ENCODE results near the gene DUSP1. TPM values are rescaled to one million over a fixed set of nuclear protein-coding genes. Genes with fewer than 3 reads are reported as not detected.
A peak's percentile ranks its signal among the peaks of the same experiment; 100 is the strongest.

The DUSP1 gene
- total and polyA plus RNA-seq, 9 of the 15 experiments (the other 6 are each of a cell fraction or from before 2014, with no cell fraction given), result 2.1 to 14.2 (median 8.5) TPM

DNA sequence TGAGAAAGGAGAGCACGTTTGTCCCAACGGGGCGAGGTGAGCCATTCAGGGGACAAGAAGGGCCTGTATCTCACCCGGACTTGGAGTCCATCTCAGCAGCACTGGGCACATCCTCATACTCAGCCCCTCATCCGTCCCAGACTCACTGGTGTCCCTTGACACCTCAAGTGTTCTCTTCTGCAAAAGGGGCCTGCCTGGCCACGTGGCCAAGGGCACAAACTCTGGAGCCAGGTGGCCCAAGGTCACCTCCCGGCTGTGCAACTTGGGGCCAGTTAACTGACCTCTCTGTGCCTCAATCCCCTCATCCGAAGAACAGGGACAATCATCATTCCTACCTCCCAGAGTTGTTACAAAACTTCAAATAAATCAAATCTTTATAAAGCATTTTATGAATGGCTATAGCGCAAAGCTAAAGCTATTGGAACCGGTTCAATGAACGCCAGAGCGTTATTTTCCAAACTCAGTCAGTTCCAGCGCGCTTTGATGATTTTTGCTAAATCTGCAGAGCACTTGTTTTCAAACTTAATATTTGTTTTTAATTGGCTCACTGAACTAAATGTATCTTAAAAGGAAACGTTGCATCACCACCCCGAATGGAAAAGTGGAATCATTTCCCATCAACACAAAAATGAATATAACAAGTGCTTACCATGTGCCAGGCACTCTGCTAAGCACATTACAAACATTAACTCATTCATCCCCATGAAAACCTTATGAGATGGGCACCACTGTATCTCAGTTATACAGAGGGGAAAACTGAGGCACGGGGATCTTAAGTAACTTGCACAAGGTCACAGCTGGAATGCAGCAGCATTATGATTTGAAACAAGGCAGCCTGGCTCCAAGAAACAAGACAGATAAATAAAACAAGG lies 49.3 kb downstream of the DUSP1 start (continued):
- TF ChIP-seq, protein P1, sequence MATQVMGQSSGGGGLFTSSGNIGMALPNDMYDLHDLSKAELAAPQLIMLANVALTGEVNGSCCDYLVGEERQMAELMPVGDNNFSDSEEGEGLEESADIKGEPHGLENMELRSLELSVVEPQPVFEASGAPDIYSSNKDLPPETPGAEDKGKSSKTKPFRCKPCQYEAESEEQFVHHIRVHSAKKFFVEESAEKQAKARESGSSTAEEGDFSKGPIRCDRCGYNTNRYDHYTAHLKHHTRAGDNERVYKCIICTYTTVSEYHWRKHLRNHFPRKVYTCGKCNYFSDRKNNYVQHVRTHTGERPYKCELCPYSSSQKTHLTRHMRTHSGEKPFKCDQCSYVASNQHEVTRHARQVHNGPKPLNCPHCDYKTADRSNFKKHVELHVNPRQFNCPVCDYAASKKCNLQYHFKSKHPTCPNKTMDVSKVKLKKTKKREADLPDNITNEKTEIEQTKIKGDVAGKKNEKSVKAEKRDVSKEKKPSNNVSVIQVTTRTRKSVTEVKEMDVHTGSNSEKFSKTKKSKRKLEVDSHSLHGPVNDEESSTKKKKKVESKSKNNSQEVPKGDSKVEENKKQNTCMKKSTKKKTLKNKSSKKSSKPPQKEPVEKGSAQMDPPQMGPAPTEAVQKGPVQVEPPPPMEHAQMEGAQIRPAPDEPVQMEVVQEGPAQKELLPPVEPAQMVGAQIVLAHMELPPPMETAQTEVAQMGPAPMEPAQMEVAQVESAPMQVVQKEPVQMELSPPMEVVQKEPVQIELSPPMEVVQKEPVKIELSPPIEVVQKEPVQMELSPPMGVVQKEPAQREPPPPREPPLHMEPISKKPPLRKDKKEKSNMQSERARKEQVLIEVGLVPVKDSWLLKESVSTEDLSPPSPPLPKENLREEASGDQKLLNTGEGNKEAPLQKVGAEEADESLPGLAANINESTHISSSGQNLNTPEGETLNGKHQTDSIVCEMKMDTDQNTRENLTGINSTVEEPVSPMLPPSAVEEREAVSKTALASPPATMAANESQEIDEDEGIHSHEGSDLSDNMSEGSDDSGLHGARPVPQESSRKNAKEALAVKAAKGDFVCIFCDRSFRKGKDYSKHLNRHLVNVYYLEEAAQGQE (IDR thresholded peaks at IDR 0.05; ENCODE audit: borderline replicate concordance), result no peak; the same call in 1 of the 2 replicates
- TF ChIP-seq, protein P1 (CRISPR knock-in tag; IDR thresholded peaks at IDR 0.05; ENCODE audit: low read depth), result no peak
- TF ChIP-seq, protein P2, sequence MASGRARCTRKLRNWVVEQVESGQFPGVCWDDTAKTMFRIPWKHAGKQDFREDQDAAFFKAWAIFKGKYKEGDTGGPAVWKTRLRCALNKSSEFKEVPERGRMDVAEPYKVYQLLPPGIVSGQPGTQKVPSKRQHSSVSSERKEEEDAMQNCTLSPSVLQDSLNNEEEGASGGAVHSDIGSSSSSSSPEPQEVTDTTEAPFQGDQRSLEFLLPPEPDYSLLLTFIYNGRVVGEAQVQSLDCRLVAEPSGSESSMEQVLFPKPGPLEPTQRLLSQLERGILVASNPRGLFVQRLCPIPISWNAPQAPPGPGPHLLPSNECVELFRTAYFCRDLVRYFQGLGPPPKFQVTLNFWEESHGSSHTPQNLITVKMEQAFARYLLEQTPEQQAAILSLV (tag; IDR thresholded peaks at IDR 0.05), result no peak
- no peak for TF ChIP-seq BRF1 (IDR thresholded peaks at IDR 0.05; ENCODE audit: borderline replicate concordance, extremely low read depth, insufficient read length)
- no peak for TF ChIP-seq ATF1 (CRISPR knock-in tag; IDR thresholded peaks at IDR 0.05)
- no peak for TF ChIP-seq ATF1 (tag; IDR thresholded peaks at IDR 0.05)
- TF ChIP-seq, protein P3, sequence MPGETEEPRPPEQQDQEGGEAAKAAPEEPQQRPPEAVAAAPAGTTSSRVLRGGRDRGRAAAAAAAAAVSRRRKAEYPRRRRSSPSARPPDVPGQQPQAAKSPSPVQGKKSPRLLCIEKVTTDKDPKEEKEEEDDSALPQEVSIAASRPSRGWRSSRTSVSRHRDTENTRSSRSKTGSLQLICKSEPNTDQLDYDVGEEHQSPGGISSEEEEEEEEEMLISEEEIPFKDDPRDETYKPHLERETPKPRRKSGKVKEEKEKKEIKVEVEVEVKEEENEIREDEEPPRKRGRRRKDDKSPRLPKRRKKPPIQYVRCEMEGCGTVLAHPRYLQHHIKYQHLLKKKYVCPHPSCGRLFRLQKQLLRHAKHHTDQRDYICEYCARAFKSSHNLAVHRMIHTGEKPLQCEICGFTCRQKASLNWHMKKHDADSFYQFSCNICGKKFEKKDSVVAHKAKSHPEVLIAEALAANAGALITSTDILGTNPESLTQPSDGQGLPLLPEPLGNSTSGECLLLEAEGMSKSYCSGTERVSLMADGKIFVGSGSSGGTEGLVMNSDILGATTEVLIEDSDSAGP (CRISPR knock-in tag; IDR thresholded peaks at IDR 0.05), result no peak
- peak; percentile 61; the same call in 1 of the 2 replicates for TF ChIP-seq BCOR (IDR thresholded peaks at IDR 0.05)
- TF ChIP-seq POLR2B (IDR thresholded peaks at IDR 0.05; ENCODE audit: low read depth, partially characterized antibody), result no peak
- TF ChIP-seq ZNF212 (CRISPR knock-in tag; IDR thresholded peaks at IDR 0.05), result no peak
- TF ChIP-seq ZNF766 (CRISPR knock-in tag; conservative IDR thresholded peaks at IDR 0.05), result no peak
- no peak for TF ChIP-seq SMARCA4 (IDR thresholded peaks at IDR 0.05)
- no peak for TF ChIP-seq ZSCAN32 (CRISPR knock-in tag; IDR thresholded peaks at IDR 0.05)
- TF ChIP-seq, protein P4, sequence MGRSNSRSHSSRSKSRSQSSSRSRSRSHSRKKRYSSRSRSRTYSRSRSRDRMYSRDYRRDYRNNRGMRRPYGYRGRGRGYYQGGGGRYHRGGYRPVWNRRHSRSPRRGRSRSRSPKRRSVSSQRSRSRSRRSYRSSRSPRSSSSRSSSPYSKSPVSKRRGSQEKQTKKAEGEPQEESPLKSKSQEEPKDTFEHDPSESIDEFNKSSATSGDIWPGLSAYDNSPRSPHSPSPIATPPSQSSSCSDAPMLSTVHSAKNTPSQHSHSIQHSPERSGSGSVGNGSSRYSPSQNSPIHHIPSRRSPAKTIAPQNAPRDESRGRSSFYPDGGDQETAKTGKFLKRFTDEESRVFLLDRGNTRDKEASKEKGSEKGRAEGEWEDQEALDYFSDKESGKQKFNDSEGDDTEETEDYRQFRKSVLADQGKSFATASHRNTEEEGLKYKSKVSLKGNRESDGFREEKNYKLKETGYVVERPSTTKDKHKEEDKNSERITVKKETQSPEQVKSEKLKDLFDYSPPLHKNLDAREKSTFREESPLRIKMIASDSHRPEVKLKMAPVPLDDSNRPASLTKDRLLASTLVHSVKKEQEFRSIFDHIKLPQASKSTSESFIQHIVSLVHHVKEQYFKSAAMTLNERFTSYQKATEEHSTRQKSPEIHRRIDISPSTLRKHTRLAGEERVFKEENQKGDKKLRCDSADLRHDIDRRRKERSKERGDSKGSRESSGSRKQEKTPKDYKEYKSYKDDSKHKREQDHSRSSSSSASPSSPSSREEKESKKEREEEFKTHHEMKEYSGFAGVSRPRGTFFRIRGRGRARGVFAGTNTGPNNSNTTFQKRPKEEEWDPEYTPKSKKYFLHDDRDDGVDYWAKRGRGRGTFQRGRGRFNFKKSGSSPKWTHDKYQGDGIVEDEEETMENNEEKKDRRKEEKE (IDR thresholded peaks at IDR 0.05; ENCODE audit: borderline replicate concordance in 1 of 2, control insufficient read depth in 1 of 2, low read depth in 2 of 2, low read length in 1 of 2), result no peak
